Raji (cell line): ENCODE results near the gene LIPN.

Experiments used
- POLR2A ChIP-seq: IDR thresholded peaks from 2 replicates; pipeline ENCODE4 v1.6.1; 2011; ENCODE audit warnings: low read depth, low read length, control low read depth; ENCODE audit not compliant: insufficient read depth

Gene LIPN

GRCh38 chr10:88759366-88760101, at the start of gene LIPN:
TSS of gene LIPN (plus strand) at chr10:88760020. CDS start at chr10:88761406, 1,386 bp downstream.
- no peak for TF ChIP-seq POLR2A

- no peak for TF ChIP-seq POLR2A
Measured at GRCh38 chr10:88715517-88715916, 44.3 kb upstream of the LIPN start.

- TF ChIP-seq POLR2A: no peak
Measured at GRCh38 chr10:88721392-88721791, 38.4 kb upstream of the LIPN start.

GRCh38 chr10:88725798-88726197, 34.0 kb upstream of the LIPN start:
- TF ChIP-seq POLR2A: no peak

- no peak for TF ChIP-seq POLR2A
Measured at GRCh38 chr10:88728107-88728763, 31.6 kb upstream of the LIPN start.

GRCh38 chr10:88730864-88731263, 29.0 kb upstream of the LIPN start:
- TF ChIP-seq POLR2A: no peak

- TF ChIP-seq POLR2A: no peak
Measured at GRCh38 chr10:88731296-88731695, 28.5 kb upstream of the LIPN start.

- no peak for TF ChIP-seq POLR2A
Measured at GRCh38 chr10:88733215-88733614, 26.6 kb upstream of the LIPN start.

- no peak for TF ChIP-seq POLR2A
Measured at GRCh38 chr10:88735661-88736060, 24.2 kb upstream of the LIPN start.

- TF ChIP-seq POLR2A: no peak
Measured at GRCh38 chr10:88742448-88742847, 17.4 kb upstream of the LIPN start.

GRCh38 chr10:88744002-88744401, 15.8 kb upstream of the LIPN start:
- TF ChIP-seq POLR2A: no peak

GRCh38 chr10:88745633-88746032, 14.2 kb upstream of the LIPN start:
- TF ChIP-seq POLR2A: no peak

- TF ChIP-seq POLR2A: no peak
Measured at GRCh38 chr10:88754287-88754686, 5.5 kb upstream of the LIPN start.

GRCh38 chr10:88755753-88756152, 4.1 kb upstream of the LIPN start:
- no peak for TF ChIP-seq POLR2A

GRCh38 chr10:88756660-88757059, 3.2 kb upstream of the LIPN start:
- no peak for TF ChIP-seq POLR2A

GRCh38 chr10:88762906-88763305, 3.1 kb downstream of the LIPN start:
- no peak for TF ChIP-seq POLR2A
